A549 (cell line): ENCODE data around the gene WFDC9. TPM values are rescaled to one million over a fixed set of nuclear protein-coding genes. Genes with fewer than 3 reads are reported as not detected.
A peak's percentile ranks its signal among the peaks of the same experiment; 100 is the strongest.

Experiments used
- ATAC-seq, 2 experiments: fragments of 200-7000 bp in 1 of 2; fragments of >200 bp in 1 of 2; cut with Nextera tagmentation in 1 of 2; cut with Tn5 transposase in 1 of 2; 3 replicates each; pipeline versions ENCODE4 v1.8.0 to v1.9.1; 2018 to 2020; ENCODE audit warnings: mild to moderate bottlenecking in 1 of 2, moderate library complexity in 1 of 2
- CTCF ChIA-PET: fragments of 300-600 bp; sonication (Branson Sonifier 250); formaldehyde crosslinking; extraction: SDS; loops from one replicate; lab custom pipeline; 2021; ENCODE audit warnings: antibody characterized with exemption, inconsistent platforms; lab: Yijun Ruan, JAX
- POLR2A ChIA-PET: fragments of 350-600 bp; formaldehyde crosslinking; extraction: SDS; loops from one replicate; lab custom pipeline; 2021; ENCODE audit warnings: antibody characterized with exemption, inconsistent platforms; lab: Yijun Ruan, JAX
- DNase-seq, 2 experiments: peaks; one replicate each; pipeline versions ENCODE4 v3.0.0 to v3.0.0-alpha.2; 2011 to 2016; ENCODE audit warnings: low read depth in 1 of 2, low spot score in 1 of 2
- FAIRE-seq: peaks from 2 replicates; lab custom pipeline; 2011; peaks lifted over from hg19 to GRCh38; lab: Jason Lieb, UNC
- H3K27ac ChIP-seq, 2 experiments: fragments of >200 bp; sonication (Bioruptor Twin); formaldehyde crosslinking; 3 replicates each; pipeline ENCODE4 v1.5.1; 2016 to 2017
- H3K4me1 ChIP-seq: fragments of >200 bp; sonication (Bioruptor Twin); formaldehyde crosslinking; 3 replicates; pipeline ENCODE4 v1.6.1; 2016
- H3K4me2 ChIP-seq: fragments of >200 bp; sonication (Bioruptor Twin); formaldehyde crosslinking; 3 replicates; pipeline ENCODE4 v1.6.1; 2016
- H3K4me3 ChIP-seq: fragments of >200 bp; sonication (Bioruptor Twin); formaldehyde crosslinking; 3 replicates; pipeline ENCODE4 v1.5.1; 2016
- H3K9me3 ChIP-seq: fragments of >200 bp; sonication (Bioruptor Twin); formaldehyde crosslinking; 3 replicates; pipeline ENCODE4 v1.6.1; 2016
- CHD4 ChIP-seq: fragments of 200-600 bp; sonication (generic); IDR thresholded peaks from 2 replicates; pipeline ENCODE4 v1.6.1; 2016; ENCODE audit warnings: antibody characterized with exemption, mild to moderate bottlenecking, borderline replicate concordance
- KDM1A ChIP-seq: fragments of 200-600 bp; sonication (generic); IDR thresholded peaks from 2 replicates; pipeline ENCODE4 v1.6.1; 2016; ENCODE audit warnings: low read depth, mild to moderate bottlenecking
- NPAS2 ChIP-seq: fragments of 250-450 bp; sonication (Bioruptor Pico); IDR thresholded peaks from 2 replicates; pipeline ENCODE4 v1.8.0; 2022; ENCODE audit warnings: mild to moderate bottlenecking, moderate library complexity, borderline replicate concordance
- PHF8 ChIP-seq: fragments of 200-600 bp; sonication (generic); IDR thresholded peaks from 2 replicates; pipeline ENCODE4 v1.6.1; 2016; ENCODE audit warnings: low read depth, mild to moderate bottlenecking, antibody characterized with exemption, moderate library complexity, borderline replicate concordance
- RAD21 ChIP-seq, 2 experiments: fragments of >200 bp in 1 of 2; sonication (Bioruptor Twin) in 1 of 2; formaldehyde crosslinking in 1 of 2; IDR thresholded peaks in 1 of 2; conservative IDR thresholded peaks in 1 of 2; 2 replicates in 1 of 2; 3 replicates in 1 of 2; pipeline ENCODE4 v1.6.1; 2012 to 2018; ENCODE audit warnings: inconsistent platforms in 1 of 2
- RARB ChIP-seq: fragments of 250-450 bp; sonication (Bioruptor Pico); IDR thresholded peaks from 2 replicates; pipeline ENCODE4 v1.8.0; 2021; ENCODE audit warnings: mild to moderate bottlenecking, moderate library complexity
- ZNF302 ChIP-seq: fragments of 250-450 bp; sonication (Bioruptor Pico); IDR thresholded peaks from 2 replicates; pipeline ENCODE4 v1.9.0; 2021; ENCODE audit warnings: inconsistent platforms, mild to moderate bottlenecking, moderate library complexity
- WGBS: methylation state at CpG from one replicate; pipeline ENCODE4 v1.1.6; 2017; ENCODE audit errors: missing lambda C conversion rate; 5-methylcytosine and 5-hydroxymethylcytosine counted together
- polyA plus RNA-seq, 4 experiments: library from polyadenylated mRNA; depleted of rRNA in 3 of 4; stranded (reverse); fragments of >200 nt; fragmentation: RNase III in 1 of 4; extraction: RNeasy Plus Mini Kit Qiagen cat#74134 plus additional on column Dnase treatment in 1 of 4; gene quantifications; 2 replicates in 3 of 4; 3 replicates in 1 of 4; pipeline ENCODE4 v1.2.3, GENCODE V29; 2011 to 2017
- TF ChIP-seq, protein P1 (sequence below): fragments of >200 bp; sonication (Bioruptor Twin); formaldehyde crosslinking; IDR thresholded peaks from 3 replicates; pipeline ENCODE4 v1.5.1; 2016
- TF ChIP-seq, protein P2 (sequence below): fragments of 200-600 bp; sonication (generic); IDR thresholded peaks from 2 replicates; pipeline ENCODE4 v1.6.1; 2016; ENCODE audit warnings: antibody characterized with exemption, mild to moderate bottlenecking, moderate library complexity
- TF ChIP-seq, protein P3 (sequence below): fragments of 250-450 bp; sonication (Bioruptor Pico); IDR thresholded peaks from 2 replicates; pipeline ENCODE4 v1.5.0; 2021; ENCODE audit warnings: mild to moderate bottlenecking, moderate library complexity, borderline replicate concordance
- TF ChIP-seq, protein P4 (sequence below): fragments of 150-350 bp; IDR thresholded peaks from 2 replicates; pipeline ENCODE4 v1.6.1; 2014; ENCODE audit warnings: low read depth, mild to moderate bottlenecking, low read length
- TF ChIP-seq, protein P5 (sequence below): IDR thresholded peaks from 2 replicates; pipeline ENCODE4 v1.6.1; 2012; ENCODE audit warnings: low read depth, borderline replicate concordance
- TF ChIP-seq, protein P6 (sequence below): IDR thresholded peaks from 2 replicates; pipeline ENCODE4 v1.6.1; 2012
- TF ChIP-seq, protein P7 (sequence below): fragments of 450-650 bp; IDR thresholded peaks from 2 replicates; pipeline ENCODE4 v1.6.1; 2014; ENCODE audit warnings: antibody characterized with exemption

WFDC9 gene
- polyA plus RNA-seq, 2 of the 4 experiments (the other 2 are of a cell fraction): not detected

DNA sequence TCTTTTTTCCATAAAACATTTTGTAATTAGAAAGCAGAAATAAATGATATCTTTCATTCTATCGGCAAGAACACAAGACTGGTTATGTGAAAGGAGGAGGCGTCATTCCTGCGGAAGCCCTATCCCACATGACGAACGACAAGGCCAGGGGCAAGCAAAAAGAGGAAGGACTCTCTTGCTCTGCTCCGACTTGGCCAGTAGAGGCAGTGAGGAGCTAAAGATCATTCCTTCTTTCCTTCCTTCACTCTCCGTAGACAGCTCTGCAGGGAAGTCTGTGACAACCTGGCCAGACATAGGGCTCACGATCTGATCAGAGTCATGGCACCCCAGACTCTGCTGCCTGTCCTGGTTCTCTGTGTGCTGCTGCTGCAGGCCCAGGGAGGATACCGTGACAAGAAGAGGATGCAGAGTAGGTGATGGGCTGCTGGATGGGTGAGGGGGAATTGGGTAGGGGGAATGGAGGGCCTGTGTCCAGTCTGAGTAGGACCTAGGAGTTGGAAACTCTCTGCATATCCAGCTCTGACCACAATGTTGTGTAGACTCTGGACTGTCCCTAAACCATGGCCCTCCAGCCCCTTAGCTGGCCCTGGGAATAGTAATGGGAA is 1.5 kb downstream of the WFDC9 start, which contains the start of gene WFDC10A:
Gene WFDC10A (plus strand): TSS at position 244 of the 605 bp plus-strand sequence. CDS start 75 bp downstream, at position 319.
- POLR2A ChIA-PET: interaction anchor here (0.5 to 0.6 kb wide), 2 partner anchors 302 to 591 kb away, joined by 3 to 4 read pairs; no protein-coding TSS in a partner anchor
- H3K9me3 ChIP-seq: no peaks in the 10 kb centered on the region
- H3K4me2 ChIP-seq: peak within 1 kb of the TSS; percentile 22; the same call in 2 of the 3 replicates
- H3K27ac ChIP-seq: no peak within 1 kb of the TSS
- peak; percentile 62 to 64 for DNase-seq
- TF ChIP-seq, protein P1, sequence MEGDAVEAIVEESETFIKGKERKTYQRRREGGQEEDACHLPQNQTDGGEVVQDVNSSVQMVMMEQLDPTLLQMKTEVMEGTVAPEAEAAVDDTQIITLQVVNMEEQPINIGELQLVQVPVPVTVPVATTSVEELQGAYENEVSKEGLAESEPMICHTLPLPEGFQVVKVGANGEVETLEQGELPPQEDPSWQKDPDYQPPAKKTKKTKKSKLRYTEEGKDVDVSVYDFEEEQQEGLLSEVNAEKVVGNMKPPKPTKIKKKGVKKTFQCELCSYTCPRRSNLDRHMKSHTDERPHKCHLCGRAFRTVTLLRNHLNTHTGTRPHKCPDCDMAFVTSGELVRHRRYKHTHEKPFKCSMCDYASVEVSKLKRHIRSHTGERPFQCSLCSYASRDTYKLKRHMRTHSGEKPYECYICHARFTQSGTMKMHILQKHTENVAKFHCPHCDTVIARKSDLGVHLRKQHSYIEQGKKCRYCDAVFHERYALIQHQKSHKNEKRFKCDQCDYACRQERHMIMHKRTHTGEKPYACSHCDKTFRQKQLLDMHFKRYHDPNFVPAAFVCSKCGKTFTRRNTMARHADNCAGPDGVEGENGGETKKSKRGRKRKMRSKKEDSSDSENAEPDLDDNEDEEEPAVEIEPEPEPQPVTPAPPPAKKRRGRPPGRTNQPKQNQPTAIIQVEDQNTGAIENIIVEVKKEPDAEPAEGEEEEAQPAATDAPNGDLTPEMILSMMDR: peak; percentile 46
- TF ChIP-seq, protein P2, sequence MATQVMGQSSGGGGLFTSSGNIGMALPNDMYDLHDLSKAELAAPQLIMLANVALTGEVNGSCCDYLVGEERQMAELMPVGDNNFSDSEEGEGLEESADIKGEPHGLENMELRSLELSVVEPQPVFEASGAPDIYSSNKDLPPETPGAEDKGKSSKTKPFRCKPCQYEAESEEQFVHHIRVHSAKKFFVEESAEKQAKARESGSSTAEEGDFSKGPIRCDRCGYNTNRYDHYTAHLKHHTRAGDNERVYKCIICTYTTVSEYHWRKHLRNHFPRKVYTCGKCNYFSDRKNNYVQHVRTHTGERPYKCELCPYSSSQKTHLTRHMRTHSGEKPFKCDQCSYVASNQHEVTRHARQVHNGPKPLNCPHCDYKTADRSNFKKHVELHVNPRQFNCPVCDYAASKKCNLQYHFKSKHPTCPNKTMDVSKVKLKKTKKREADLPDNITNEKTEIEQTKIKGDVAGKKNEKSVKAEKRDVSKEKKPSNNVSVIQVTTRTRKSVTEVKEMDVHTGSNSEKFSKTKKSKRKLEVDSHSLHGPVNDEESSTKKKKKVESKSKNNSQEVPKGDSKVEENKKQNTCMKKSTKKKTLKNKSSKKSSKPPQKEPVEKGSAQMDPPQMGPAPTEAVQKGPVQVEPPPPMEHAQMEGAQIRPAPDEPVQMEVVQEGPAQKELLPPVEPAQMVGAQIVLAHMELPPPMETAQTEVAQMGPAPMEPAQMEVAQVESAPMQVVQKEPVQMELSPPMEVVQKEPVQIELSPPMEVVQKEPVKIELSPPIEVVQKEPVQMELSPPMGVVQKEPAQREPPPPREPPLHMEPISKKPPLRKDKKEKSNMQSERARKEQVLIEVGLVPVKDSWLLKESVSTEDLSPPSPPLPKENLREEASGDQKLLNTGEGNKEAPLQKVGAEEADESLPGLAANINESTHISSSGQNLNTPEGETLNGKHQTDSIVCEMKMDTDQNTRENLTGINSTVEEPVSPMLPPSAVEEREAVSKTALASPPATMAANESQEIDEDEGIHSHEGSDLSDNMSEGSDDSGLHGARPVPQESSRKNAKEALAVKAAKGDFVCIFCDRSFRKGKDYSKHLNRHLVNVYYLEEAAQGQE: no peak
- TF ChIP-seq RAD21 (conservative IDR thresholded peaks at IDR 0.05 in 1 of 2, IDR thresholded peaks at IDR 0.05 in 1 of 2): peak; percentile 33 to 49; a peak in 3 of 5 replicates
- WGBS: 3% methylated on average over 9 of the region's 9 CpGs
- FAIRE-seq: peak; percentile 92
- no peak within 1 kb of the TSS for H3K4me3 ChIP-seq
- ATAC-seq: peak; percentile 98 to 100
- no peaks in the 10 kb centered on the region for H3K4me1 ChIP-seq
- CTCF ChIA-PET: interaction anchor here (0.6 to 3.6 kb wide), 15 partner anchors 11 to 263 kb away, joined by 3 to 20 read pairs (median 3); no protein-coding TSS in a partner anchor

DNA sequence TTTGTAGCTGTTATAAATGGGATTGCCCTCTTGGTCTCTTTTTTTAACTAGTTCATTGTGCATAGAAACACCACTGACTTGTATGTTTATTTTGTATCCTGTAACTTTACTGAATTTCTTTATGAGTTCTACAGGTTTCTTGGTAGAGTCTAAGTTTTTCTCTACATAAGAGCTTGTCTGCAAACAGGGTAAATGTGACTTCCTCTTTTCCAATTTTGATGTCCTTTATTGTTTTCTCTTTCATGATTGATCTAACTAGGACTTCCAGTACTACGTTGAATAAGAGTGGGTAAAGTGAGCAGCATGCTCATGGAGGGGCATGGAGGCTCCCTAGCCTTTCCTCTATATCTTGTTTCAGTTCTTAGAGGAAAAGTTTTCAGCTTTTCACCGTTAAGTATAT is 4.5 kb downstream of the WFDC9 start:
- Histone ChIP-seq H3K9me3 (no peaks in the 10 kb centered on the region), H3K4me2 (no peak overlapping the region), H3K4me1 (no peaks in the 10 kb centered on the region), H3K27ac (no peak overlapping the region), H3K4me3 (no peak overlapping the region)
- ChIA-PET POLR2A (no interaction called here), CTCF (interaction anchor here (1.1 to 1.7 kb wide), 2 partner anchors 28 to 145 kb away, joined by 3 to 8 read pairs; no protein-coding TSS in a partner anchor)
- FAIRE-seq (no peak), ATAC-seq (no peak), DNase-seq (no peak)
- WGBS: 2% methylated on average over 2 of the region's 2 CpGs
- TF ChIP-seq NPAS2 (CRISPR knock-in tag) (no peak), ZNF302 (CRISPR knock-in tag) (no peak), PHF8 (no peak), KDM1A (no peak), RARB (no peak), CHD4 (no peak)
- TF ChIP-seq, protein P3, sequence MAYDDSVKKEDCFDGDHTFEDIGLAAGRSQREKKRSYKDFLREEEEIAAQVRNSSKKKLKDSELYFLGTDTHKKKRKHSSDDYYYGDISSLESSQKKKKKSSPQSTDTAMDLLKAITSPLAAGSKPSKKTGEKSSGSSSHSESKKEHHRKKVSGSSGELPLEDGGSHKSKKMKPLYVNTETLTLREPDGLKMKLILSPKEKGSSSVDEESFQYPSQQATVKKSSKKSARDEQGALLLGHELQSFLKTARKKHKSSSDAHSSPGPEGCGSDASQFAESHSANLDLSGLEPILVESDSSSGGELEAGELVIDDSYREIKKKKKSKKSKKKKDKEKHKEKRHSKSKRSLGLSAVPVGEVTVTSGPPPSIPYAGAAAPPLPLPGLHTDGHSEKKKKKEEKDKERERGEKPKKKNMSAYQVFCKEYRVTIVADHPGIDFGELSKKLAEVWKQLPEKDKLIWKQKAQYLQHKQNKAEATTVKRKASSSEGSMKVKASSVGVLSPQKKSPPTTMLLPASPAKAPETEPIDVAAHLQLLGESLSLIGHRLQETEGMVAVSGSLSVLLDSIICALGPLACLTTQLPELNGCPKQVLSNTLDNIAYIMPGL (CRISPR knock-in tag): no peak
- TF ChIP-seq, protein P4, sequence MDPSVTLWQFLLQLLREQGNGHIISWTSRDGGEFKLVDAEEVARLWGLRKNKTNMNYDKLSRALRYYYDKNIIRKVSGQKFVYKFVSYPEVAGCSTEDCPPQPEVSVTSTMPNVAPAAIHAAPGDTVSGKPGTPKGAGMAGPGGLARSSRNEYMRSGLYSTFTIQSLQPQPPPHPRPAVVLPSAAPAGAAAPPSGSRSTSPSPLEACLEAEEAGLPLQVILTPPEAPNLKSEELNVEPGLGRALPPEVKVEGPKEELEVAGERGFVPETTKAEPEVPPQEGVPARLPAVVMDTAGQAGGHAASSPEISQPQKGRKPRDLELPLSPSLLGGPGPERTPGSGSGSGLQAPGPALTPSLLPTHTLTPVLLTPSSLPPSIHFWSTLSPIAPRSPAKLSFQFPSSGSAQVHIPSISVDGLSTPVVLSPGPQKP: no peak
- TF ChIP-seq, protein P5, sequence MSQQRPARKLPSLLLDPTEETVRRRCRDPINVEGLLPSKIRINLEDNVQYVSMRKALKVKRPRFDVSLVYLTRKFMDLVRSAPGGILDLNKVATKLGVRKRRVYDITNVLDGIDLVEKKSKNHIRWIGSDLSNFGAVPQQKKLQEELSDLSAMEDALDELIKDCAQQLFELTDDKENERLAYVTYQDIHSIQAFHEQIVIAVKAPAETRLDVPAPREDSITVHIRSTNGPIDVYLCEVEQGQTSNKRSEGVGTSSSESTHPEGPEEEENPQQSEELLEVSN: no peak
- TF ChIP-seq, protein P6, sequence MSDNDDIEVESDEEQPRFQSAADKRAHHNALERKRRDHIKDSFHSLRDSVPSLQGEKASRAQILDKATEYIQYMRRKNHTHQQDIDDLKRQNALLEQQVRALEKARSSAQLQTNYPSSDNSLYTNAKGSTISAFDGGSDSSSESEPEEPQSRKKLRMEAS: no peak
- TF ChIP-seq, protein P7, sequence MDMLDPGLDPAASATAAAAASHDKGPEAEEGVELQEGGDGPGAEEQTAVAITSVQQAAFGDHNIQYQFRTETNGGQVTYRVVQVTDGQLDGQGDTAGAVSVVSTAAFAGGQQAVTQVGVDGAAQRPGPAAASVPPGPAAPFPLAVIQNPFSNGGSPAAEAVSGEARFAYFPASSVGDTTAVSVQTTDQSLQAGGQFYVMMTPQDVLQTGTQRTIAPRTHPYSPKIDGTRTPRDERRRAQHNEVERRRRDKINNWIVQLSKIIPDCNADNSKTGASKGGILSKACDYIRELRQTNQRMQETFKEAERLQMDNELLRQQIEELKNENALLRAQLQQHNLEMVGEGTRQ: no peak
